OCI-LY1 (cell line): ENCODE measurements around the gene APLP2.

Experiments
- H2AFZ ChIP-seq: fragments of 200-600 bp; sonication (generic), shearing (Covaris generic); 2 replicates; pipeline ENCODE4 v1.6.0; 2014; ENCODE audit warnings: antibody characterized with exemption, mild to moderate bottlenecking, low read length
- H3F3A ChIP-seq: fragments of 200-600 bp; sonication (generic), shearing (Covaris generic); 2 replicates; pipeline ENCODE4 v1.6.0; 2014; ENCODE audit warnings: mild to moderate bottlenecking, antibody characterized with exemption, low read length, moderate library complexity; ENCODE audit not compliant: insufficient read depth
- H3K27ac ChIP-seq: fragments of 200-600 bp; sonication (generic); 2 replicates; pipeline ENCODE4 v1.5.1; 2014; ENCODE audit warnings: low read length, mixed run types, mild to moderate bottlenecking, low read depth; ENCODE audit not compliant: poor library complexity, severe bottlenecking
- H3K27me3 ChIP-seq: fragments of 200-600 bp; sonication (generic); 2 replicates; pipeline ENCODE4 v1.6.0; 2014; ENCODE audit warnings: antibody characterized with exemption, mild to moderate bottlenecking, low read length, moderate library complexity; ENCODE audit not compliant: insufficient read depth
- H3K36me3 ChIP-seq: fragments of 200-600 bp; sonication (generic); 2 replicates; pipeline ENCODE4 v1.6.1; 2014; ENCODE audit warnings: mild to moderate bottlenecking, antibody characterized with exemption, low read length, moderate library complexity, mixed read lengths; ENCODE audit not compliant: insufficient read depth
- H3K4me1 ChIP-seq: fragments of 200-600 bp; sonication (generic); 2 replicates; pipeline ENCODE4 v1.5.1; 2014; ENCODE audit warnings: mild to moderate bottlenecking, low read length, moderate library complexity; ENCODE audit not compliant: insufficient read depth, severe bottlenecking
- H3K4me2 ChIP-seq: fragments of 200-600 bp; sonication (generic), shearing (Covaris generic); 2 replicates; pipeline ENCODE4 v1.6.1; 2014; ENCODE audit warnings: low read length
- H3K4me3 ChIP-seq: fragments of 200-600 bp; sonication (generic); 2 replicates; pipeline ENCODE4 v1.5.1; 2014; ENCODE audit warnings: low read length, low read depth, mild to moderate bottlenecking, mixed read lengths; ENCODE audit not compliant: poor library complexity, severe bottlenecking
- H3K79me2 ChIP-seq: fragments of 200-600 bp; shearing (Covaris generic); 2 replicates; pipeline ENCODE4 v1.6.1; 2016; ENCODE audit warnings: mixed run types, low read length, mixed read lengths; ENCODE audit not compliant: insufficient read depth
- H3K9ac ChIP-seq: fragments of 200-600 bp; sonication (generic), shearing (Covaris generic); 2 replicates; pipeline ENCODE4 v1.6.1; 2014; ENCODE audit warnings: mild to moderate bottlenecking, low read length, mixed read lengths
- H3K9me2 ChIP-seq: fragments of 200-600 bp; sonication (generic), shearing (Covaris generic); 2 replicates; pipeline ENCODE4 v1.6.1; 2014; ENCODE audit warnings: low read depth, mild to moderate bottlenecking, low read length, mixed read lengths
- H3K9me3 ChIP-seq: fragments of 200-600 bp; shearing (Covaris generic); 2 replicates; pipeline ENCODE4 v1.6.1; 2014; ENCODE audit warnings: low read length, mixed read lengths
- H4K20me1 ChIP-seq: fragments of 200-600 bp; sonication (generic), shearing (Covaris generic); 2 replicates; pipeline ENCODE4 v1.6.0; 2016; ENCODE audit warnings: mild to moderate bottlenecking, low read length; ENCODE audit not compliant: insufficient read depth
- CTCF ChIP-seq: fragments of 200-600 bp; sonication (generic), shearing (Covaris generic); IDR thresholded peaks from 2 replicates; pipeline ENCODE4 v1.5.1; 2017; ENCODE audit warnings: mild to moderate bottlenecking, antibody characterized with exemption, low read length, moderate library complexity, mixed read lengths
- EZH2 ChIP-seq: fragments of 200-600 bp; sonication (generic), shearing (Covaris generic); IDR thresholded peaks from 2 replicates; pipeline ENCODE4 v1.8.0; 2017; ENCODE audit warnings: borderline replicate concordance, mixed run types, mild to moderate bottlenecking, antibody characterized with exemption, low read length, moderate library complexity, mixed read lengths

APLP2 gene

GRCh38 chr11:130112071-130112830 lies 42.6 kb downstream of the APLP2 start:
- no peaks in the 10 kb centered on the region for H3K9me3 ChIP-seq
- H3K27me3 ChIP-seq: no peaks in the 10 kb centered on the region
- no peaks in the 10 kb centered on the region for H3K9me2 ChIP-seq
- H3K9ac ChIP-seq: no peak overlapping the region
- no peak overlapping the region for H3K4me2 ChIP-seq
- peaks cover 36% of the 10 kb centered on the region for H3K4me1 ChIP-seq
- H3K4me3 ChIP-seq: no peak overlapping the region
- H3K36me3 ChIP-seq: peaks cover 48% of the 10 kb centered on the region
- no peak overlapping the region for H2AFZ ChIP-seq
- no peaks in the 10 kb centered on the region for H4K20me1 ChIP-seq
- TF ChIP-seq EZH2: no peak
- TF ChIP-seq CTCF: no peak
- H3K79me2 ChIP-seq: peaks cover 6% of the 10 kb centered on the region; the same call in 1 of the 2 replicates
- H3F3A ChIP-seq: no peaks in the 10 kb centered on the region
- H3K27ac ChIP-seq: no peak overlapping the region

- H3K9me3 ChIP-seq: no peaks in the 10 kb centered on the region
- H2AFZ ChIP-seq: no peak overlapping the region
- peaks cover 56% of the 10 kb centered on the region for H3K4me1 ChIP-seq
- H3K9ac ChIP-seq: no peak overlapping the region
- peak overlapping the region; percentile 44 for H3K27ac ChIP-seq
- no peaks in the 10 kb centered on the region for H3F3A ChIP-seq
- H3K9me2 ChIP-seq: no peaks in the 10 kb centered on the region
- no peaks in the 10 kb centered on the region for H4K20me1 ChIP-seq
- H3K27me3 ChIP-seq: no peaks in the 10 kb centered on the region
- TF ChIP-seq CTCF (no peak), EZH2 (no peak)
- no peak overlapping the region for H3K4me3 ChIP-seq
- H3K4me2 ChIP-seq: peak overlapping the region; percentile 51
- peaks cover 6% of the 10 kb centered on the region; the same call in 1 of the 2 replicates for H3K79me2 ChIP-seq
- peaks cover 48% of the 10 kb centered on the region for H3K36me3 ChIP-seq
These were observed 44.6 kb downstream of the APLP2 start for GRCh38 chr11:130114281-130114680.

GRCh38 chr11:130114726-130115125 lies 45.0 kb downstream of the APLP2 start:
- Histone ChIP-seq H3K9ac (no peak overlapping the region; the same call in 1 of the 2 replicates), H3K27me3 (no peaks in the 10 kb centered on the region), H3K4me2 (peak overlapping the region; percentile 51), H3K79me2 (peaks cover 6% of the 10 kb centered on the region; the same call in 1 of the 2 replicates), H3F3A (no peaks in the 10 kb centered on the region), H3K4me3 (no peak overlapping the region), H3K4me1 (peaks cover 61% of the 10 kb centered on the region), H3K36me3 (peaks cover 45% of the 10 kb centered on the region), H4K20me1 (no peaks in the 10 kb centered on the region), H2AFZ (no peak overlapping the region), H3K27ac (peak overlapping the region; percentile 44), H3K9me2 (no peaks in the 10 kb centered on the region), H3K9me3 (no peaks in the 10 kb centered on the region)
- TF ChIP-seq CTCF: no peak
- no peak for TF ChIP-seq EZH2
